ENCODE data around the gene ITGB1BP1. TPM values are rescaled to one million over a fixed set of nuclear protein-coding genes. Genes with fewer than 3 reads are reported as not detected.

The ITGB1BP1 gene
- total and polyA plus RNA-seq, 12 donors, result 51.4 to 224 (median 134) TPM

- WGBS, 2 donors, result 95 to 100% methylated on average over 1 of the region's 1 CpG
- Histone ChIP-seq H3K27ac (no peak overlapping the region), H3K36me3 (peaks cover 0 to 97% (median 16%) of the 10 kb centered on the region in 9 donors), H3K27me3 (no peaks in the 10 kb centered on the region), H3K9me3 (no peaks in the 10 kb centered on the region), H3K4me3 (no peak overlapping the region), H3K4me1 (no peaks in the 10 kb centered on the region)
- TF ChIP-seq CTCF (IDR thresholded peaks at IDR 0.05), result no peak
- intact Hi-C loops (cut with DNase I), result no loop called here
- DNase-seq (no peak), ATAC-seq (no peak)
Measured at GRCh38 chr2:9451231-9451630, 27.9 kb upstream of the ITGB1BP1 start.

- Histone ChIP-seq H3K27me3 (no peaks in the 10 kb centered on the region), H3K36me3 (peaks cover 0 to 99% (median 33%) of the 10 kb centered on the region in 9 donors), H3K4me1 (no peaks in the 10 kb centered on the region), H3K9me3 (no peaks in the 10 kb centered on the region), H3K4me3 (no peak overlapping the region), H3K27ac (no peak overlapping the region)
- WGBS, 2 donors, result 90 to 96% methylated on average over 7 of the region's 7 CpGs
- no peak for ATAC-seq
- DNase-seq, result no peak
- intact Hi-C loops (cut with DNase I), result no loop called here
- TF ChIP-seq CTCF (IDR thresholded peaks at IDR 0.05), result no peak
Measured at GRCh38 chr2:9445089-9445488, 21.8 kb upstream of the ITGB1BP1 start.

GRCh38 chr2:9443526-9443925, 20.2 kb upstream of the ITGB1BP1 start:
- H3K27me3 ChIP-seq, result no peaks in the 10 kb centered on the region
- no peak overlapping the region for H3K4me3 ChIP-seq
- no peaks in the 10 kb centered on the region for H3K4me1 ChIP-seq
- DNase-seq (no peak), ATAC-seq (no peak)
- TF ChIP-seq CTCF (IDR thresholded peaks at IDR 0.05), result no peak
- no peaks in the 10 kb centered on the region for H3K9me3 ChIP-seq
- peaks cover 0 to 99% (median 37%) of the 10 kb centered on the region in 9 donors for H3K36me3 ChIP-seq
- no peak overlapping the region for H3K27ac ChIP-seq
- 87 to 91% methylated on average over 5 of the region's 5 CpGs for WGBS, 2 donors
- intact Hi-C loops (cut with DNase I), result no loop called here

GRCh38 chr2:9441556-9441955, 18.2 kb upstream of the ITGB1BP1 start:
- Histone ChIP-seq H3K9me3 (no peaks in the 10 kb centered on the region), H3K27ac (no peak overlapping the region), H3K4me3 (no peak overlapping the region), H3K27me3 (no peaks in the 10 kb centered on the region), H3K4me1 (no peaks in the 10 kb centered on the region), H3K36me3 (peaks cover 0 to 100% (median 44%) of the 10 kb centered on the region in 9 donors)
- intact Hi-C loops (cut with DNase I), result no loop called here
- DNase-seq (no peak), ATAC-seq (no peak)
- TF ChIP-seq CTCF (IDR thresholded peaks at IDR 0.05), result no peak
- 46 to 60% methylated on average over 3 of the region's 3 CpGs for WGBS, 2 donors
